ENCODE results near the gene NTM.

NTM gene

DNA sequence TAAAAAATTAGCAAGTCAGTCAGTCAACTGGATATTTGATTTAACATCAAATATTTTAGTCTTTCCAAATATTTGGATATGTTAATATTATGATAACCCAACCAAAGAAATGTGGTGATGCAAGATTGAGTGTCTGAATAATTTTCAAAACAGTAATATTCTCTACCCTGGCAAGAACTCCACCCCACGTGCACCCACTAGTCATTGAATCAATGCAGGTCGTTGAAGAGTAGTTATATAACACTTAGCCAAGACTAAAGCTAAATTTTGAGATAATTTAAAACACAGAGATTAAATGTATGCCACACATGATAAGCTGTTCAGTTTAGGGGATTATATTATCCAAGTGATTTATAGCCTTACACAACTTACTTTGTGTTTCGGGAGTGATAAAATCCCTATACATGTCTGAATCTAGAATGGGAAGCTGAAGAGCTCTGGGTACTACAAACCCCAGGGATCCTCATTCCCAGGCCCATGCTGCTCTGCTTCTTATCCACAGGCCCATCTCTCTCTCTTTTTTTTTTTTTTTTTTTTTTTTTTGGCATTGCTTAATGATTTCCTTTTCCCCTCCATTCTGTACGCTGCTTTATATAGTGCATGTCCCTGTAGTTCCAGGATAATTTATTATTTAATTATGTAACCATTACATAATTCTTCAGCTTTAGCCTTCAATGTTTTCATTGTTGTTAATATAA, 392.9 kb downstream of the NTM start:
- H3K9me3 ChIP-seq (ENCODE audit: low read length): no peaks in the 10 kb centered on the region
- no peak overlapping the region for H3K4me3 ChIP-seq (ENCODE audit: low read length)
- H3K36me3 ChIP-seq (ENCODE audit: insufficient read depth, low read length): no peaks in the 10 kb centered on the region
- no peaks in the 10 kb centered on the region for H3K27me3 ChIP-seq (ENCODE audit: insufficient read depth, low read length)
- no peak overlapping the region for H2AFZ ChIP-seq (ENCODE audit: low read depth, low read length)
- H3K4me1 ChIP-seq (ENCODE audit: insufficient read depth, low read length): no peaks in the 10 kb centered on the region

DNA sequence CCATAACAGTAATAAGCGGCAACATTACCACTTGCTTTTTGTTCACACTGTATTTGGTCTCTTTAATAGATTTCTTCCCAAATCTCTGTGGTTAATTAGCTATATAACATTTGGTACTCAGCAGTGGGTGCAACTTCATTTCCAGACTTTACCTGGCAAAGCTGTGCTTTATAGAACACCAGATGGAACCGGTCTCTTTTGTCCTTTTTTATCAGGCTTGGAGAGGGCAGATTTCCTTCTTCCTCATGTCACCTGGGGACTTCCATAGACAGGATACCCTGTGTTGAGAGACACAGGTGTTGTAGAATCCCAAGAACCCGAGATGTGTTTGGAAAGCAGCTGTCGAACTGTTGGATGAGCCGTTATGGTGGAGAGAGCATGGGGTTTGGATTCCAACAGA, 393.7 kb downstream of the NTM start:
- no peaks in the 10 kb centered on the region for H3K4me1 ChIP-seq (ENCODE audit: insufficient read depth, low read length)
- H3K4me3 ChIP-seq (ENCODE audit: low read length): no peak overlapping the region
- no peaks in the 10 kb centered on the region for H3K36me3 ChIP-seq (ENCODE audit: insufficient read depth, low read length)
- H3K9me3 ChIP-seq (ENCODE audit: low read length): no peaks in the 10 kb centered on the region
- no peak overlapping the region for H2AFZ ChIP-seq (ENCODE audit: low read depth, low read length)
- H3K27me3 ChIP-seq (ENCODE audit: insufficient read depth, low read length): no peaks in the 10 kb centered on the region

DNA sequence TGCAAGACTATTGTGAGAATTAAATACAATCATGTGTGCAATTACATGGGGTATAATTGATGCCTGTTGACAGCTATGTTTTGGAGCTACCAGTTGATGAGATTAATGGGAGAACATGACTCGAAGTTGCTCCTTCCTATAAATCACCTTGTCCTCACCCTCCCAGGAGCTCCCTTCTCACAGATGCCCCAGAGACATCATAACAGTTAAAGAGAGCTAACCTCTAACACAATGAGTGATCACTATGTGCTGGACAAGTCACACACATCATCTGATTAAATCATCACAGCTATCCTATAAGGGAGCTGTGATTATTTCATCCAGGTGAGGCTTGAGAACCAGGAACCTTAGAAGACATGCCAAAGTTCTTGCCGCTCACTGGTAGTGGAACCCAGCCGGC, 394.2 kb downstream of the NTM start:
- H3K27me3 ChIP-seq (ENCODE audit: insufficient read depth, low read length): no peaks in the 10 kb centered on the region
- no peaks in the 10 kb centered on the region for H3K36me3 ChIP-seq (ENCODE audit: insufficient read depth, low read length)
- no peak overlapping the region for H3K4me3 ChIP-seq (ENCODE audit: low read length)
- no peaks in the 10 kb centered on the region for H3K4me1 ChIP-seq (ENCODE audit: insufficient read depth, low read length)
- H3K9me3 ChIP-seq (ENCODE audit: low read length): no peaks in the 10 kb centered on the region
- H2AFZ ChIP-seq (ENCODE audit: low read depth, low read length): no peak overlapping the region

DNA sequence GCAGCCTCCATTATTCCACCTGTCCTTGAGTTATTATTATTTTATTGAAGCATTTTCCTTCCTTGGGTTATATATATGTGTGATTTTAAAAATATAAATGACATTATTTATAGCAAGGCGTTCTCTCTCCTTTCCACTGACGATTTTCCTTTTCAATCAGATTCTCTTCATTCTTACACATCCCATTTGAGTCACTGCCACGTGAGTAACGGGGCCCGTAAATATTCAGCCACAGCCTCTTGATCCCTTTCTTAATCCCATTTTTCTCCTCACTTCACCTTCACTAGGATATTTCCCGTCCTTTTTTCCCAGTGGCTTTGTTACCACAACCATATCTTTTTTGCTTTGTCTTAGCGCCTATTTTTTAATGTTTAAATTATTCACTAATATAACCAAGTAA, 396.2 kb downstream of the NTM start:
- no peak overlapping the region for H2AFZ ChIP-seq (ENCODE audit: low read depth, low read length)
- H3K4me1 ChIP-seq (ENCODE audit: insufficient read depth, low read length): no peaks in the 10 kb centered on the region
- H3K27me3 ChIP-seq (ENCODE audit: insufficient read depth, low read length): peaks cover 2% of the 10 kb centered on the region
- H3K9me3 ChIP-seq (ENCODE audit: low read length): no peaks in the 10 kb centered on the region
- no peaks in the 10 kb centered on the region for H3K36me3 ChIP-seq (ENCODE audit: insufficient read depth, low read length)
- no peak overlapping the region for H3K4me3 ChIP-seq (ENCODE audit: low read length)

DNA sequence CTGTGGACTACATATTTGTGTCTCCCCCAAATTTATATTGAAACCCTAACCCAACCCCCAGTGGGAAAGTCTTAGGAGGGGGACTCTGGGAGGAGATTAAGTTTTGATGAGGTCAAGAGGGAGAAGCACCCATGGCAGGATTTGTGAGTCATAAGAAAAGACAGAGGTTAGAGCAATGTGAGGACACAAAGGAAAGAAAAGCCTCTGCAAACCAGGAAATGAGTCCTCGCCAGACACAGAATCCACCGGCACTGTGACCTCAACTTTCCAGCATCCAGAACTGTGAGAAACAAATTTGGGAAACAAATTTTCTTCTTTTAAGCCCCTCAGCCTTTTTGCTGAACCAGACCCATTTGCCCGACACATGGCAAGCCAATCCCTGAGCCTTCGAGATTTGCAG, 397.0 kb downstream of the NTM start:
- no peaks in the 10 kb centered on the region for H3K36me3 ChIP-seq (ENCODE audit: insufficient read depth, low read length)
- no peaks in the 10 kb centered on the region for H3K4me1 ChIP-seq (ENCODE audit: insufficient read depth, low read length)
- no peak overlapping the region for H2AFZ ChIP-seq (ENCODE audit: low read depth, low read length)
- H3K9me3 ChIP-seq (ENCODE audit: low read length): no peaks in the 10 kb centered on the region
- peaks cover 2% of the 10 kb centered on the region for H3K27me3 ChIP-seq (ENCODE audit: insufficient read depth, low read length)
- no peak overlapping the region for H3K4me3 ChIP-seq (ENCODE audit: low read length)

DNA sequence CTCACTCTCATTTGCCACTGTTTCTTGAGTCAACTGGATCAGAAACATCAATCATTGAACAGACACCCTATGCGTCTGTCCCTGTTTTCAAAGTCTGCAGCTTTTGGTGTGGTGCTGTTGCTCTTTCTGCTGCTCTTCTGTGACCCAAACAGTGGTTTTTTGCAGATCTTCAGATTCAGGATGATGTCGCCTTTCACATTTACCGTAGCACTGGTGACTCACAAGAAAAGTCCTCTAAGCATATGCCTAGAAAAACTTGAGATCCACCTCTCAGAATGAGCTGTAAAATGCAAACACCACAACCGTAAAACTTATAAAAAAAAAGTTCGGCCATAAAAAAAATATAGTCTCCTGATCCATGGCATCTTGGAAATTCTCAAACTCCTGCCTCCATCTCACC, 400.4 kb downstream of the NTM start:
- H2AFZ ChIP-seq (ENCODE audit: low read depth, low read length): no peak overlapping the region
- H3K4me1 ChIP-seq (ENCODE audit: insufficient read depth, low read length): no peaks in the 10 kb centered on the region
- no peak overlapping the region for H3K4me3 ChIP-seq (ENCODE audit: low read length)
- peaks cover 2% of the 10 kb centered on the region for H3K27me3 ChIP-seq (ENCODE audit: insufficient read depth, low read length)
- H3K9me3 ChIP-seq (ENCODE audit: low read length): no peaks in the 10 kb centered on the region
- no peaks in the 10 kb centered on the region for H3K36me3 ChIP-seq (ENCODE audit: insufficient read depth, low read length)

DNA sequence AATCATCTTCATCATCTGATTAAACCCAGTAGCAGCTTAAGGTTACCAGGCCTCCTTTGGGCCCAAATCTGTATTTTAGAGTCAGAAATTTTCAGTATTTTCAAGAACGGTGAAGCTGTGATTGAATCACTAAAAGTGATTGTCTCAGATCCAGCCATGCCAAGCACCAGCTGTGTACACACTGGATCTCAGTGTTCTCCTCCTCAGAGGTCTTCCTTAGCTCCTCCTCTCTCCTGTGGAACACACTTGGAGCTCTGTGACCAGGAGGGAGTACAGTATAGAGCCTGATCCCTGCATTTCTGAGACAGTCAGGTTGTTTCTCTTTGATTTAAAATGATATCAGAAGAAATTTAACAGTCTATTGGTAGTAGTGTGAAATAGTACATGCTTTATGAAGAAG, 401.1 kb downstream of the NTM start:
- no peaks in the 10 kb centered on the region for H3K4me1 ChIP-seq (ENCODE audit: insufficient read depth, low read length)
- H3K9me3 ChIP-seq (ENCODE audit: low read length): no peaks in the 10 kb centered on the region
- H3K36me3 ChIP-seq (ENCODE audit: insufficient read depth, low read length): no peaks in the 10 kb centered on the region
- no peak overlapping the region for H2AFZ ChIP-seq (ENCODE audit: low read depth, low read length)
- no peak overlapping the region for H3K4me3 ChIP-seq (ENCODE audit: low read length)
- peaks cover 2% of the 10 kb centered on the region for H3K27me3 ChIP-seq (ENCODE audit: insufficient read depth, low read length)

DNA sequence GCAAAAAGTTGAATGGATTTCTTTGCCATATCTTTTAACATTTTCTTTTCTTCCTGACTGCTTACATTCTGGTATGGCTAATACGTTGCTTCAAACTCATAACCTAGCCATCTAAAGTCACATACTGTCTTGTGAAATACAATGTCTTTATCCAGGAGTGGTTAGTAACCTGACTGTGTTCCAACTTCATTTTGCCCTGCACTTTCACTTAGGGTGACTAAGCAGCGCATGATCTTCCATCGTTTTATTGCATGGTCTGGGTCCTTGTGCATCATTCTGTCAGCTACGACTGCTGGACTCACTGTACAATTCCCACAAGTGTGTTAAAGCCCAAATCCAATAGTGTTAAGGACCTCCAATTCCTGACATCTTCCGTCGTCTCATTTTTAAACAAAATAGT, 403.2 kb downstream of the NTM start:
- Histone ChIP-seq H2AFZ (ENCODE audit: low read depth, low read length) (no peak overlapping the region), H3K4me1 (ENCODE audit: insufficient read depth, low read length) (no peaks in the 10 kb centered on the region), H3K27me3 (ENCODE audit: insufficient read depth, low read length) (peaks cover 2% of the 10 kb centered on the region), H3K4me3 (ENCODE audit: low read length) (no peak overlapping the region), H3K36me3 (ENCODE audit: insufficient read depth, low read length) (no peaks in the 10 kb centered on the region), H3K9me3 (ENCODE audit: low read length) (no peaks in the 10 kb centered on the region)

DNA sequence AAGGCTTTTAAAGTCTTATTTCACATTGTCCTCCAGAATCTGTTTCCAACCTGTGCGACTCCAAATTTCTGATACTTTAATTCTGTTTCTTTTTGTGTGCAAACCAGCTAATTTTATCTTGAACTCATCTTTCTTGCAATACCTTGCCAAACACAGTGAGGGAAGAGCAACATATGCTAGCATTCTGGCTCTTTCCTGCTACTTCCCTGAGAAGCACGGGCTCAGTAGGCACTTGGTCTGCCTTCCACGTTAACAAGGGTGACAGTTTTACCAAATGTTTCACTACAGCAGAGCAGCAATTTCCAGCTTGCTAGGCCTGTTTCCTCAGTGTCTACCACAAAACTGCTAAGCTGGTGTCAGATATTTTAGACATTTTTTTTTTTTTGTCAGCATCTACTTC, 405.8 kb downstream of the NTM start:
- no peaks in the 10 kb centered on the region for H3K4me1 ChIP-seq (ENCODE audit: insufficient read depth, low read length)
- no peaks in the 10 kb centered on the region for H3K9me3 ChIP-seq (ENCODE audit: low read length)
- no peak overlapping the region for H3K4me3 ChIP-seq (ENCODE audit: low read length)
- H3K36me3 ChIP-seq (ENCODE audit: insufficient read depth, low read length): no peaks in the 10 kb centered on the region
- no peaks in the 10 kb centered on the region for H3K27me3 ChIP-seq (ENCODE audit: insufficient read depth, low read length)
- no peak overlapping the region for H2AFZ ChIP-seq (ENCODE audit: low read depth, low read length)

DNA sequence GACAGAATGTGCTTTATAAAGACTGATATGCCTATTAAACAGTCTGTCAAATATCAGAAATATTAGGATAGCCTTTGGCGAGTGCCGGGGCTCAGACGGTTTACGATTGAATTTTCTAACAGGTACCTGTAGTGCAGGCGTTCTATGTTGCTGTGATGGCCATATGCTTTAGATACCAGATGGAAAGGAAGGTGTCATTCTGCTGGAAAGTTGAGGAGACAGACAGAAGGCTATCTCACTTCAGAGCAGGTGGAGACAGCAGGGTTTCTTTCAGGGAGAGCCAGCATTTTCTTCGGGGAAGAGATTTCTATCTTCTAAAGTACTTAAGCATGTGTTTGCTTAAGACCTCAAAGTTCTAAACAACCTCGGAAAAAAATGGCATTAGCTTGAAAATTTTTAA, 415.4 kb downstream of the NTM start:
- H2AFZ ChIP-seq (ENCODE audit: low read depth, low read length): no peak overlapping the region
- peaks cover 2% of the 10 kb centered on the region for H3K27me3 ChIP-seq (ENCODE audit: insufficient read depth, low read length)
- H3K4me1 ChIP-seq (ENCODE audit: insufficient read depth, low read length): no peaks in the 10 kb centered on the region

DNA sequence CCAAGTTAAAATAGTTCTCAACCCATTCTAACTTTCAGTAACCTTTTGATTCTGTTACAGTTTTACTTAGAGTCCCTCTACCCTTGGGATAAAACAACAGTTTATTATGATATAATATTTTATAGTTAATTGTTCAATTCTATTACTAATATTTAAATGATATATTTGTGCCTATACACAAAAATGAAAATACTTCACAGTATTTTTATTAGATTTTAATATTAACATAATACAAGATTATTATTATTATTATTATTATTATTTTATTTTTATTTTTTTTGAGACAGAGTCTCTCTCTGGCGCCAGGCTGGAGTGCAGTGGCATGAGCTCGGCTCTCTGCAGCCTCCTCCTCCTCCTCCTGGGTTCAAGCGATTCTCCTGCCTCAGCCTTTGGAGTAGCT, 416.7 kb downstream of the NTM start:
- no peak overlapping the region for H2AFZ ChIP-seq (ENCODE audit: low read depth, low read length)
- no peaks in the 10 kb centered on the region for H3K36me3 ChIP-seq (ENCODE audit: insufficient read depth, low read length)
- H3K4me3 ChIP-seq (ENCODE audit: low read length): no peak overlapping the region
- no peaks in the 10 kb centered on the region for H3K9me3 ChIP-seq (ENCODE audit: low read length)
- peaks cover 2% of the 10 kb centered on the region for H3K27me3 ChIP-seq (ENCODE audit: insufficient read depth, low read length)
- H3K4me1 ChIP-seq (ENCODE audit: insufficient read depth, low read length): no peaks in the 10 kb centered on the region

More for the DNA sequence above, 415.4 kb downstream of the NTM start:
- no peaks in the 10 kb centered on the region for H3K9me3 ChIP-seq (ENCODE audit: low read length)
- no peak overlapping the region for H3K4me3 ChIP-seq (ENCODE audit: low read length)
- H3K36me3 ChIP-seq (ENCODE audit: insufficient read depth, low read length): no peaks in the 10 kb centered on the region

DNA sequence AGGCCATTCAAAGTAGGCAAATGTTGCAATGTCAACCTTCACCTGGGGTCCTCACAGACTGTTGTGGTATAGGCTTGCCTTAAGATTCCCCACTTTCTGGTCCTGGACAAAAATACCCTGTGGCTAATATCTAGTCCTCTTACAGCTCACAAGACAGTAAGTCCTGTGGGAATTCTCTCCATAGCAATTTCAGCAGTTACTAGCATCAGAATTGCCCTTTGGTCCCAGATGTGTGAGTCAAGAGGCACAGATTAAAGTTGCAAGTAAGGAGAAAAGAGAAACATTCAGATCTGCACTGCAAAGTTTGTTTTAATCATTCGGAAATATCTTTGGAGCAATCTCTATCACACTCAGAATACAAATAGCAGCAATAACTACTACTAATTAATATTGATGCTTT, 420.2 kb downstream of the NTM start:
- no peak overlapping the region for H3K4me3 ChIP-seq (ENCODE audit: low read length)
- H2AFZ ChIP-seq (ENCODE audit: low read depth, low read length): no peak overlapping the region
- no peaks in the 10 kb centered on the region for H3K36me3 ChIP-seq (ENCODE audit: insufficient read depth, low read length)
- H3K9me3 ChIP-seq (ENCODE audit: low read length): no peaks in the 10 kb centered on the region
- H3K27me3 ChIP-seq (ENCODE audit: insufficient read depth, low read length): peaks cover 2% of the 10 kb centered on the region
- H3K4me1 ChIP-seq (ENCODE audit: insufficient read depth, low read length): no peaks in the 10 kb centered on the region

DNA sequence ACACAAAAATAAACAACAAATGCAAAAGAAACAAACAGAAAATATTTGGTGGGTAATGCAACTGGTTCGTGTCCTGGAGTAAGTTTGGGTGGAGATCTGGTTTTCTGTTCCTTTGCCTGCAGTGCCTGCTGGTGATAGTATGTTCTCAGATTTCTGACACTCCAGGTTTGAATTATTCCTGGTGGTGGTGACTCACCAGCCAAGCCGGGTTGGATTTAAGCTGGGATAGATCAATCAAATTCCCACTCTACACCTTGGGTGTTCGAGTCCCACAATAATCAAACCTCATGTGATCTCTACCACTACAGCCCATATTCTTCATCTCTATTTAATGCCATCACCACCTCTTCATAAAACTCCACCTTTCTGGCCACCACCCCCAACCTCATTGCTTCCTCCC, 421.8 kb downstream of the NTM start:
- Histone ChIP-seq H3K4me1 (ENCODE audit: insufficient read depth, low read length) (no peaks in the 10 kb centered on the region), H3K27me3 (ENCODE audit: insufficient read depth, low read length) (peaks cover 3% of the 10 kb centered on the region), H3K4me3 (ENCODE audit: low read length) (no peak overlapping the region), H3K9me3 (ENCODE audit: low read length) (no peaks in the 10 kb centered on the region), H2AFZ (ENCODE audit: low read depth, low read length) (no peak overlapping the region), H3K36me3 (ENCODE audit: insufficient read depth, low read length) (no peaks in the 10 kb centered on the region)

DNA sequence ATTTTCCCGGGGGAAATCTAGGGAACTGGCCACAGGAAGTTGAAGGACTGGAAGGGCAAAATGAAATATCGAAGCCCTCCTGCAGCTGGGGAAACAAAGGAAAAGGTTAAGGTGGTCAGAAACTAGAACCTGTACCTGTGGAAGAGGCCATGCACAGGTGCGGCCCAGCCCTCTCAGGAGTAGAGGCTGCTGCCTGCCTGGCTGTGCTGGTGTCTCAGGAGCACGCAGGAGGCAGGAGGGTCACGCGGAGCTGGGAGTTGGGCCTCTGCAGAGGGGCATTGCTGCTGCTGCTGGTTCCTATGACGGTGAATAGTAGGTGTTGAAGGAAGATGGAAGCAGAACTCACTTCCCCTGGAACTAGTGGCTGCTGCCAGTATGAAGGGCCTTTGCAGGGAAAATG, 425.7 kb downstream of the NTM start:
- H3K27me3 ChIP-seq (ENCODE audit: insufficient read depth, low read length): peaks cover 3% of the 10 kb centered on the region
- H3K36me3 ChIP-seq (ENCODE audit: insufficient read depth, low read length): no peaks in the 10 kb centered on the region
- no peaks in the 10 kb centered on the region for H3K9me3 ChIP-seq (ENCODE audit: low read length)
- no peak overlapping the region for H3K4me3 ChIP-seq (ENCODE audit: low read length)
- no peak overlapping the region for H2AFZ ChIP-seq (ENCODE audit: low read depth, low read length)
- H3K4me1 ChIP-seq (ENCODE audit: insufficient read depth, low read length): no peaks in the 10 kb centered on the region

All from neuron (in vitro differentiated cells).